Neuronal stem cell (in vitro differentiated cells): Measurements from ENCODE around the gene ERC1.
A peak's percentile ranks its signal among the peaks of the same experiment; 100 is the strongest.

ENCODE experiments used
- DNase-seq: peaks from one replicate; pipeline ENCODE4 v3.0.0-alpha.2; 2013; ENCODE audit warnings: low spot score
- H2AFZ ChIP-seq: one replicate; pipeline ENCODE4 v1.6.1; 2013; ENCODE audit warnings: mild to moderate bottlenecking, low read length, inconsistent platforms
- H2AK5ac ChIP-seq: 2 replicates; pipeline ENCODE4 v1.6.1; 2013; ENCODE audit warnings: low read depth, mild to moderate bottlenecking, inconsistent platforms, low read length, moderate library complexity, mixed read lengths
- H2BK120ac ChIP-seq: 2 replicates; pipeline ENCODE4 v1.6.1; 2013; ENCODE audit warnings: low read depth, mild to moderate bottlenecking, inconsistent platforms, low read length, moderate library complexity, mixed read lengths
- H2BK12ac ChIP-seq: one replicate; pipeline ENCODE4 v1.6.1; 2013; ENCODE audit warnings: low read length, inconsistent platforms
- H2BK15ac ChIP-seq: 2 replicates; pipeline ENCODE4 v1.6.1; 2013; ENCODE audit warnings: mild to moderate bottlenecking, low read length, inconsistent platforms, mixed read lengths
- H2BK5ac ChIP-seq: one replicate; pipeline ENCODE4 v1.6.1; 2013; ENCODE audit warnings: inconsistent platforms, mild to moderate bottlenecking, low read length, moderate library complexity
- H3K14ac ChIP-seq: one replicate; pipeline ENCODE4 v1.6.1; 2013; ENCODE audit warnings: low read length, inconsistent platforms
- H3K18ac ChIP-seq: 2 replicates; pipeline ENCODE4 v1.6.1; 2013; ENCODE audit warnings: low read length, inconsistent platforms
- H3K23ac ChIP-seq: 2 replicates; pipeline ENCODE4 v1.6.1; 2013; ENCODE audit warnings: low read depth, mild to moderate bottlenecking, mixed read lengths, low read length, inconsistent platforms; ENCODE audit not compliant: poor library complexity
- H3K27ac ChIP-seq: replicated peaks from 3 replicates; pipeline ENCODE4 v1.5.1; 2013; ENCODE audit warnings: low read length, inconsistent platforms
- H3K27me3 ChIP-seq, 3 experiments: 2 replicates each; pipeline ENCODE4 v1.6.1; 2013; ENCODE audit warnings: low read length in 3 of 3, mild to moderate bottlenecking in 2 of 3, inconsistent platforms in 1 of 3, low read depth in 1 of 3, mixed read lengths in 1 of 3, moderate library complexity in 1 of 3; ENCODE audit not compliant: control insufficient read depth in 3 of 3, insufficient read depth in 3 of 3
- H3K36me3 ChIP-seq, 2 donors: replicated peaks in 1 of 2; 2 replicates each; pipeline ENCODE4 v1.6.1; 2013; ENCODE audit warnings: low read length in 2 of 2; ENCODE audit not compliant: control insufficient read depth in 2 of 2, insufficient read depth in 2 of 2
- H3K4ac ChIP-seq: 2 replicates; pipeline ENCODE4 v1.6.1; 2013; ENCODE audit warnings: inconsistent platforms, mild to moderate bottlenecking, low read length, moderate library complexity
- H3K4me1 ChIP-seq, 2 donors: 1 replicate in 1 of 2; 2 replicates in 1 of 2; pipeline ENCODE4 v1.6.1; 2013; ENCODE audit warnings: low read length in 2 of 2, low read depth in 1 of 2; ENCODE audit not compliant: control insufficient read depth in 2 of 2, insufficient read depth in 1 of 2
- H3K4me2 ChIP-seq: one replicate; pipeline ENCODE4 v1.6.1; 2013; ENCODE audit warnings: mild to moderate bottlenecking, low read length, inconsistent platforms; ENCODE audit not compliant: insufficient read depth, poor library complexity, severe bottlenecking
- H3K4me3 ChIP-seq, 2 donors: 2 replicates each; pipeline ENCODE4 v1.5.1; 2013; ENCODE audit warnings: low read length in 2 of 2, mild to moderate bottlenecking in 2 of 2, inconsistent platforms in 1 of 2, moderate library complexity in 1 of 2
- H3K79me1 ChIP-seq: one replicate; pipeline ENCODE4 v1.6.1; 2013; ENCODE audit warnings: low read depth, mild to moderate bottlenecking, inconsistent platforms, low read length, moderate library complexity
- H3K9ac ChIP-seq: one replicate; pipeline ENCODE4 v1.6.1; 2013; ENCODE audit warnings: mild to moderate bottlenecking, low read depth, low read length, inconsistent platforms; ENCODE audit not compliant: poor library complexity
- H3K9me3 ChIP-seq, 2 donors: replicated peaks in 1 of 2; 2 replicates each; pipeline versions ENCODE3 to v1.6.1; 2013; ENCODE audit warnings: low read length in 2 of 2, mild to moderate bottlenecking in 2 of 2, inconsistent platforms in 1 of 2, low read depth in 1 of 2, mixed read lengths in 1 of 2, moderate library complexity in 1 of 2; ENCODE audit not compliant: control insufficient read depth in 2 of 2, insufficient read depth in 1 of 2
- H4K8ac ChIP-seq: one replicate; pipeline ENCODE4 v1.6.1; 2013; ENCODE audit warnings: low read depth, mild to moderate bottlenecking, inconsistent platforms, low read length, moderate library complexity
- H4K91ac ChIP-seq: one replicate; pipeline ENCODE4 v1.6.1; 2013; ENCODE audit warnings: low read length, low read depth, mild to moderate bottlenecking, inconsistent platforms; ENCODE audit not compliant: poor library complexity
- WGBS, 2 donors: extraction: QIAGEN DNeasy Blood & Tissue Kit; methylation state at CpG; one replicate each; pipeline ENCODE4 v1.1.7; 2013; ENCODE audit warnings: missing lambda C conversion rate in 2 of 2, mixed read lengths in 1 of 2; ENCODE audit not compliant: insufficient read length in 2 of 2, insufficient replicate concordance in 1 of 2; ENCODE audit errors: extremely low coverage in 2 of 2; 5-methylcytosine and 5-hydroxymethylcytosine counted together

ERC1 gene

DNA sequence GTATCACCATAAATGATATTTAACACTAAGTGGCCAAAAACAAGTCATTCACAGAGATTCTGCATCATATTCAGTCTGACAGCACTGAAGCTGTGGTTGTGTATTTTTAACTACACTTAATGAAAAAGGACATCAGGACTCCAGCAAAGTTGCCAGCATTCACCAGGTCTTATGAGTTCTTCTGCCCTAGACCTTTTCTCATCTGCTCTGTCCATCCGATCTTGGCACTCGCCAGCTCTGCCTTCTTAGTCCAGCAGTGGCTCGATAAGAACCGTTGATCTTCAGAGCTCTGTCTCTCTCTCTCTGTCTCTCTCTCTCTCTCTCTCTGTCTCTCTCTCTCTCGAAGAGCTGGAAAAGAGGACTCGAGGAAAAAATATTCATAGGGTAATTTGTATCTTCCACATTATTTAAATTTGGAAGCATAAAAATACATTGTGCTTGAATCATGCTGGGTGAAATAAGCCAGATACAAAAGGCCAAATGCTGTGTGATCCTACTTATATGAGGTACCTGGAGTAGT lies 371.2 kb downstream of the ERC1 start:
- no peak for DNase-seq
- Histone ChIP-seq H3K27ac (no peak overlapping the region), H4K8ac (no peak overlapping the region), H3K14ac (no peak overlapping the region), H3K36me3 (no peaks in the 10 kb centered on the region), H3K79me1 (no peaks in the 10 kb centered on the region), H2AFZ (no peak overlapping the region), H3K4ac (no peak overlapping the region), H2BK15ac (no peak overlapping the region), H3K4me2 (no peak overlapping the region), H3K27me3 (no peaks in the 10 kb centered on the region), H3K4me1 (peaks cover 4 to 26% of the 10 kb centered on the region in 2 donors), H3K9me3 (peaks cover 0 to 2% of the 10 kb centered on the region in 2 donors), H4K91ac (no peak overlapping the region), H3K9ac (no peak overlapping the region), H2BK5ac (no peak overlapping the region), H3K23ac (no peak overlapping the region), H2AK5ac (no peak overlapping the region), H3K4me3 (no peak overlapping the region), H2BK120ac (no peak overlapping the region), H3K18ac (no peak overlapping the region), H2BK12ac (no peak overlapping the region)
- no CpG with 5 or more reads among the region's 6 CpGs for WGBS, 2 donors

DNA sequence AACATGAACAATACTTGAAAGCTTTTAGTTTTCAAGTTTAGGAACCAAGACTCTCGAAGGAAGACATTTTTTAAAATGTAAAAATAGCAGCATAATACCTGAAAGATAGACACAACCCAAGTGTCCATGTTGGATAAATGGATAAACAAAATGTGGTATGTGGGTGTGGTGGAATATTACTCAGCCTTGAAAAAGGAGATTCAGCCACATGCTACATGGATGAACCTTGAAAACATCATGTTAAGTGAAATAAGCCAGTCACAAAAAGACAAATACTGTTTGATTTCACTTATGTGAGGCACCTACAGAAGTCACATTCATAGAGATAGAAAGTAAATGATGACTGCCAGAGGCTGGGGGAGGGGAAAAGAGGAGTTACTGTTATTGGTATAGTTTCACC lies 374.7 kb downstream of the ERC1 start:
- Histone ChIP-seq H3K79me1 (no peaks in the 10 kb centered on the region), H3K27me3 (no peaks in the 10 kb centered on the region)
- DNase-seq = no peak

DNA sequence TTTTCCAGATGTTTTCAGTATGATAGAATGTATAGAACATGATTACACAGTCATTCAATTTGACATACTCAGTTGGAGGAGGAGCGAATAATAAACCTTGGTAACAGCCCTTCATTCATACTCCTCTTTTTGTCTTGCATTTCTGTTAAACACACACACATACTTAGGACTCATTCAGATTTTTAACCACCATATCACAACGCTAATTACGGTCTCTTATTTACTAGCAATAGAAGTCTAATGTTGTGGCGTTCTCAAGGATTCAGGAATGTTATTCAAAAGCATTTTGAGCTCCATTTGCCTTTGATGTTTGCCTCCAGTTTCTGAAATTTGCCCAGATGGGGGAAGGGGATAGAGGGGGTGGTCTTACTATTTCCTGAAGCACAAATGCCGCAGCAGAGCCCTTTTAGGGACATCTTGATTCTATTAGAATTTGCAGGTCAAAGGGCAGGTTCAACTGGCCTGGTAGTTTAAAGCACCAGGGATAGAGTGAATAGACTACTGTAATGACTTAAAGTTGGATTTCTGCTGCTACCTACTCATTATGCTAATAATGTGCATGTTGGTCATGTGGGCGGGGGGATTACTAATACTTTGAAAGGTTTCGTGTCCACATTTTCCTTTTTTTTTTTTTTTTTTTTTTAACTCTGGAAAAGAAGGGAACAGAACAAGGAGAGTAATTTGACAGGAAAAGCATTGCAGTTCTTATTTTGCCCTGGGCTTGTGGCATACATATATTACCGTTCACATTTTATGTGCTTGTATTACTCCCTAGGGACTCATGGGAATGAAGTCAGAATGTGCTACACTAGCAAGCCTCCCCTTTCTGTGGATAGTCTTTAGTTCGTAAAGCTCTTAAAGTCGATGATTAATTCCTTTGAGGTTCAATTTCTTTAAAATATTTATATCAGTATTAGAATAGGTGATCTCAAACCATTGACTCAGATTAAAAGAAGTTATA lies 376.6 kb downstream of the ERC1 start:
- WGBS, 2 donors = no CpG with 5 or more reads among the region's 10 CpGs
- Histone ChIP-seq H3K27ac (no peak overlapping the region), H3K18ac (no peak overlapping the region), H3K27me3 (no peaks in the 10 kb centered on the region), H2AFZ (peak overlapping the region; percentile 47), H4K91ac (no peak overlapping the region), H3K4ac (no peak overlapping the region), H2AK5ac (no peak overlapping the region), H3K4me3 (peak overlapping the region in 1 of 2 donors; percentile 18), H3K9me3 (peaks cover 0 to 2% of the 10 kb centered on the region in 2 donors), H3K79me1 (no peaks in the 10 kb centered on the region), H2BK12ac (no peak overlapping the region), H3K36me3 (no peaks in the 10 kb centered on the region), H4K8ac (no peak overlapping the region), H3K4me1 (peaks cover 9 to 53% of the 10 kb centered on the region in 2 donors), H3K4me2 (no peak overlapping the region), H2BK5ac (no peak overlapping the region), H3K23ac (no peak overlapping the region), H2BK120ac (no peak overlapping the region), H3K14ac (no peak overlapping the region), H3K9ac (no peak overlapping the region), H2BK15ac (no peak overlapping the region)
- DNase-seq = no peak

More for the DNA sequence above, 374.7 kb downstream of the ERC1 start:
- Histone ChIP-seq H2BK5ac (no peak overlapping the region), H3K23ac (no peak overlapping the region), H3K36me3 (no peaks in the 10 kb centered on the region), H3K9ac (no peak overlapping the region), H4K91ac (no peak overlapping the region), H2AFZ (no peak overlapping the region), H3K9me3 (peaks cover 0 to 2% of the 10 kb centered on the region in 2 donors), H2BK12ac (no peak overlapping the region), H3K18ac (no peak overlapping the region), H2BK120ac (no peak overlapping the region), H4K8ac (no peak overlapping the region), H3K4me1 (peaks cover 9 to 53% of the 10 kb centered on the region in 2 donors), H3K14ac (no peak overlapping the region), H3K27ac (no peak overlapping the region), H3K4me2 (no peak overlapping the region), H2BK15ac (no peak overlapping the region), H2AK5ac (no peak overlapping the region), H3K4me3 (no peak overlapping the region), H3K4ac (no peak overlapping the region)
- no CpG with 5 or more reads among the region's 1 CpG for WGBS, 2 donors

DNA sequence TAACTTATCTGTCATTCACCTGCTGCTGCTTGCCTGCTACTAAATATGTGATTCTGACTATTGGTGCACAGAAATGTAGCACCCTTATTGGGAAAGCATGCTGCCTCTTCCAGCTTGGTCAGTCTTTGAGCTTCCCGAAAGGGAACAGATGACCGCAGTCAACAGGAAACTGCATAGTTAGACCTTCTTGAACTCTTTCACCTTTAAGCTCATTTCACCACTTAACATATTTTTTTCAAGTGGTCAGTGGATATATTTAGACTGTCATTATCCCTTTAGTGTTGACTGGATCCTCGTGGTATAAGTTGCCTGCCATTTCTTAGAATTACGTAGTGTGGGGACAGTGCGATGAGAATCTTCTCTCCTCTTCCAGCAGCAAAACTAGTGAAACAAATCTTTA lies 378.4 kb downstream of the ERC1 start:
- Histone ChIP-seq H3K9ac (no peak overlapping the region), H2BK12ac (no peak overlapping the region), H2BK5ac (no peak overlapping the region), H4K8ac (no peak overlapping the region), H3K23ac (no peak overlapping the region), H4K91ac (no peak overlapping the region), H3K9me3 (peaks cover 0 to 2% of the 10 kb centered on the region in 2 donors), H3K36me3 (no peaks in the 10 kb centered on the region), H3K4ac (no peak overlapping the region), H2AFZ (no peak overlapping the region), H2AK5ac (no peak overlapping the region), H3K27me3 (no peaks in the 10 kb centered on the region), H2BK15ac (no peak overlapping the region), H3K4me1 (peaks cover 8 to 43% of the 10 kb centered on the region in 2 donors), H3K27ac (no peak overlapping the region), H3K14ac (no peak overlapping the region), H3K18ac (no peak overlapping the region), H3K79me1 (no peaks in the 10 kb centered on the region), H3K4me3 (no peak overlapping the region), H2BK120ac (no peak overlapping the region), H3K4me2 (no peak overlapping the region)
- no CpG with 5 or more reads among the region's 5 CpGs for WGBS, 2 donors
- DNase-seq = no peak
